Gastroesophageal sphincter (tissue), 3 donors: ENCODE results near the gene NDUFAF5.

Experiments
- CTCF ChIP-seq, 4 experiments: fragments of 200-600 bp in 2 of 4; fragments of 450-650 bp in 2 of 4; sonication (generic) in 1 of 4; IDR thresholded peaks; one replicate each; pipeline ENCODE4 v1.5.1; 2017 to 2019; ENCODE audit warnings: antibody characterized with exemption in 4 of 4, mild to moderate bottlenecking in 2 of 4, moderate library complexity in 2 of 4
- POLR2AphosphoS5 ChIP-seq: sonication (generic); formaldehyde crosslinking; IDR thresholded peaks from one replicate; pipeline ENCODE4 v1.6.1; 2017; ENCODE audit warnings: antibody characterized with exemption

DNA sequence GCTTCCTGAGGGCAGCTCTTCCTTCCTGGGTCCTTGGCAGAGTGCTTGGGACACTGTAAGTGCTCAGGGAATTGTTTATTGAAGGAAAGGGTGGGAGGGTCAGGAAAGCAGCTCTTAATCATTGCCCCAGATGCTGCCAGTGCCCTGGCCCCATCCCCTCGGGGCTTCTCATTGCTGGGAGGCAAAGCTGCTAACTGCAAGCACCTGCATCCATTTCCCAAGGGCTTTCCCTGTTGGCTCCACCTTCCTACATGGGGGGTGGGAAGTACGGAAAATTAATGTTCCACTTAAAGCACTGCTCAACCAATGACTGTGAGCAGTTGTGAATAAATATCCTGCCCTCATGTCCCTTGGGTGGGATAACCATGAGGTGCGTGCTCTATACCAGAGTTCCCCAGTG is 56.4 kb downstream of the NDUFAF5 start:
- TF ChIP-seq CTCF (IDR thresholded peaks at IDR 0.05) (no peak), POLR2AphosphoS5 (no peak)
